Mesothelial cell of epicardium (in vitro differentiated cells): ENCODE data around the gene ITCH. TPM values are rescaled to one million over a fixed set of nuclear protein-coding genes. Genes with fewer than 3 reads are reported as not detected.
A peak's percentile ranks its signal among the peaks of the same experiment; 100 is the strongest.
"Not testable (repeated sequence)": the region's sequence is repeated elsewhere in the genome, so short reads cannot be mapped to it uniquely, and the experiment has no call there.

ENCODE experiments used
- DNase-seq, 2 experiments: peaks; one replicate each; pipeline ENCODE4 v3.0.0; 2021; ENCODE audit warnings: low spot score in 2 of 2; ENCODE audit not compliant: unreplicated experiment in 2 of 2
- H3K27ac Mint-ChIP-seq: 2 replicates; pipeline ENCODE4 v1.8.0; 2021; ENCODE audit warnings: mixed read lengths
- H3K27me3 Mint-ChIP-seq: 2 replicates; pipeline ENCODE4 v1.8.0; 2021; ENCODE audit warnings: low read depth, mixed read lengths
- H3K36me3 Mint-ChIP-seq: 2 replicates; pipeline ENCODE4 v1.8.0; 2021; ENCODE audit warnings: mixed read lengths
- H3K4me1 Mint-ChIP-seq: 2 replicates; pipeline ENCODE4 v1.8.0; 2021; ENCODE audit warnings: mixed read lengths
- H3K4me3 Mint-ChIP-seq: 2 replicates; pipeline ENCODE4 v1.8.0; 2021; ENCODE audit warnings: mild to moderate bottlenecking, moderate library complexity, mixed read lengths
- H3K9me3 Mint-ChIP-seq: 2 replicates; pipeline ENCODE4 v1.8.0; 2021; ENCODE audit warnings: mixed read lengths
- CTCF ChIP-seq: fragments of 200-600 bp; sonication (generic); IDR thresholded peaks from one replicate; pipeline ENCODE4 v1.5.0; 2021; ENCODE audit warnings: antibody characterized with exemption; ENCODE audit not compliant: unreplicated experiment
- total RNA-seq: library from RNA; stranded (reverse); gene quantifications from 3 replicates; pipeline ENCODE4 v1.2.1, GENCODE V29; 2021

Gene ITCH
- total RNA-seq, 1 donor from 2014 or later: 60.2 TPM

- Mint-ChIP-seq H3K4me3 (no peak overlapping the region), H3K9me3 (no peaks in the 10 kb centered on the region), H3K4me1 (peaks cover 2% of the 10 kb centered on the region), H3K27me3 (no peaks in the 10 kb centered on the region), H3K36me3 (peaks cover 12% of the 10 kb centered on the region), H3K27ac (peak overlapping the region; percentile 34)
- no peak for TF ChIP-seq CTCF
- DNase-seq: no peak
These were observed 19.1 kb downstream of the ITCH start for GRCh38 chr20:34382174-34382573.

- not testable (repeated sequence) for H3K9me3 Mint-ChIP-seq, H3K27ac Mint-ChIP-seq, H3K4me3 Mint-ChIP-seq, H3K27me3 Mint-ChIP-seq, H3K4me1 Mint-ChIP-seq, DNase-seq
- H3K36me3 Mint-ChIP-seq: peaks cover 12% of the 10 kb centered on the region
These were observed 19.9 kb downstream of the ITCH start for GRCh38 chr20:34382877-34383455.

DNA sequence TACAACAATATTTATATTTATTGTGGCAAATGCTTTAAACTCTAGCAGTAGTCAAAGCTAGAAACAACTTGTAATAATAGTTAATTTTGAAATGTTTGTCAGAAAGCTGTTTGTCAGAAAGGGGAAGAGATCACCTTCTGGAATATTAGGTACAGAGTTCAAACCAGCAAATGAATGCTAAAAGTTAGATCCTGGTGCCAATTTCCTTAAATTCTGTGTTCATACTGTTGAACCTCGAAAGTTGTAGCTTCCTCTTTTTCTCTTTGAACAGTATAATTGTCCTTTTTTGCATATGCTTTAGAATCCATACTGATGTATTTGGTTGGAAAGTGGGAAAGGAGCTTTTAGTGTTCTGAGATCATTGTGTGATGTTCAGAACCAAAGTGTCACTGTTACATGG, 22.4 kb downstream of the ITCH start:
- no peaks in the 10 kb centered on the region for H3K27me3 Mint-ChIP-seq
- TF ChIP-seq CTCF: no peak
- no peak overlapping the region for H3K4me3 Mint-ChIP-seq
- H3K4me1 Mint-ChIP-seq: peaks cover 13% of the 10 kb centered on the region
- H3K9me3 Mint-ChIP-seq: no peaks in the 10 kb centered on the region
- no peak overlapping the region for H3K27ac Mint-ChIP-seq
- peaks cover 11% of the 10 kb centered on the region for H3K36me3 Mint-ChIP-seq
- no peak for DNase-seq

DNA sequence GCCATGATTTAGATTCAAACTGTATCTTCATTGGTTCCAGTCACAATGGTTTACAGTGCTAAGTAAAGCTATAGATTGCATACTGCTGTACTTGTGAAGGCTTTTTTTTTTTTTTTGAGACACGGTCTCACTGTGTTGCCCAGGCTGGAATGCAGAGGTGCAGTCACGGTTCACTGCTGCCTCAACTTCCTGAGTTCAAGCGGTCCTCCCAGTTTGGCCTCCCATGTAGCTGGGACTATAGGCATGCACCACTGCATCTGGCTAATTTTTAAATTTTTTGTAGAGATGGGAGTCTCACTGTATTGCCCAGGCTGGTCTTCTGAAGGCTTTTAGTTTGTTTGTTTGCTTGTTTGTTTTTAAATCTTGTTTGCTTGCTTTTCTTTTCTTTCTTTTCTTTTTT, 24.9 kb downstream of the ITCH start:
- Mint-ChIP-seq H3K27me3 (no peaks in the 10 kb centered on the region), H3K27ac (peak overlapping the region; percentile 25), H3K36me3 (peaks cover 7% of the 10 kb centered on the region), H3K4me1 (peaks cover 19% of the 10 kb centered on the region), H3K4me3 (no peak overlapping the region), H3K9me3 (no peaks in the 10 kb centered on the region)
- DNase-seq: no peak
- TF ChIP-seq CTCF: no peak

DNA sequence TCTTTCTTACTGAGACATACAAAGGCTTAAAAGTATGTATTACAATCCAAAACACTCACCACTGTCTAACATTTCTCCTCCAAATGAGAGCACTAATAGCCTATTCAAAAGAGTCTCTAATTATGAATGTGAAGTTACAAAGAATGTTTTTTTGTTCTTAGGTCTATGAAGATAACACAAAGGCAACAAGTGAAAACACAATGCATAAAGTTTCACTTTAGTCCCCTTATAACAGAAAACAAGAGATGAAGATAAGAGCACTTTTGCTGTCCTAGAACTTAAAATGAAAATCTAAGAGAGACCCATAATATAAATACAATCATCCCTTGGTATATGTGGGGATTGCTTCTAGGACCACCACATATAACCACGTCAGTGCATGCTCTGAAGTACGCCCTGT, 25.6 kb downstream of the ITCH start:
- Mint-ChIP-seq H3K27ac (peak overlapping the region; percentile 25), H3K4me1 (peaks cover 19% of the 10 kb centered on the region), H3K9me3 (no peaks in the 10 kb centered on the region), H3K4me3 (no peak overlapping the region), H3K27me3 (no peaks in the 10 kb centered on the region), H3K36me3 (peaks cover 12% of the 10 kb centered on the region)
- TF ChIP-seq CTCF: no peak
- no peak for DNase-seq

- no peak for TF ChIP-seq CTCF
- Mint-ChIP-seq H3K9me3 (no peaks in the 10 kb centered on the region), H3K36me3 (peaks cover 13% of the 10 kb centered on the region), H3K4me3 (no peak overlapping the region), H3K27me3 (no peaks in the 10 kb centered on the region), H3K4me1 (peaks cover 19% of the 10 kb centered on the region), H3K27ac (no peak overlapping the region)
- no peak for DNase-seq
These were observed 26.3 kb downstream of the ITCH start for GRCh38 chr20:34389206-34389953.
